NCI-H2029 treated with DMSO at 0.1 percent for 48 hours (cell line): ENCODE results near the gene PFDN2.
A peak's percentile ranks its signal among the peaks of the same experiment; 100 is the strongest.

Experiments used
- DNase-seq: peaks from one replicate; lab custom pipeline; 2025; lab: John Stamatoyannopoulos, UW

Gene PFDN2

GRCh38 chr1:161099090-161099802 is 18.6 kb downstream of the PFDN2 start:
- no peak for DNase-seq

GRCh38 chr1:161098210-161099068 is 19.4 kb downstream of the PFDN2 start, which contains the start of gene KLHDC9:
KLHDC9 (plus strand) TSS chr1:161098361; CDS start chr1:161098536, 175 bp downstream.
- DNase-seq, result peak; percentile 74

GRCh38 chr1:161096530-161096929 is 21.3 kb downstream of the PFDN2 start:
- no peak for DNase-seq

GRCh38 chr1:161096015-161096414 is 21.8 kb downstream of the PFDN2 start:
- DNase-seq, result no peak

GRCh38 chr1:161095230-161095629 is 22.6 kb downstream of the PFDN2 start:
- no peak for DNase-seq

- no peak for DNase-seq
These were observed 23.4 kb downstream of the PFDN2 start for GRCh38 chr1:161094481-161094880.

- no peak for DNase-seq
These were observed 25.2 kb downstream of the PFDN2 start for GRCh38 chr1:161092621-161093028.

- DNase-seq, result no peak
These were observed 25.9 kb downstream of the PFDN2 start for GRCh38 chr1:161091796-161092507.

GRCh38 chr1:161091093-161091492 is 26.7 kb downstream of the PFDN2 start:
- no peak for DNase-seq

- DNase-seq, result no peak
These were observed 27.2 kb downstream of the PFDN2 start for GRCh38 chr1:161090617-161091016.

- no peak for DNase-seq
These were observed 27.9 kb downstream of the PFDN2 start for GRCh38 chr1:161089938-161090337.

GRCh38 chr1:161089251-161089924 is 28.4 kb downstream of the PFDN2 start, which contains the start of gene NECTIN4:
NECTIN4 (minus strand) TSS chr1:161089558; CDS start chr1:161089296, 262 bp downstream.
- DNase-seq, result no peak

GRCh38 chr1:161088587-161089110 is 29.2 kb downstream of the PFDN2 start:
- no peak for DNase-seq

- no peak for DNase-seq
These were observed 31.4 kb downstream of the PFDN2 start for GRCh38 chr1:161086457-161086856.

GRCh38 chr1:161085165-161085564 is 32.7 kb downstream of the PFDN2 start:
- DNase-seq, result no peak

- no peak for DNase-seq
These were observed 33.2 kb downstream of the PFDN2 start for GRCh38 chr1:161084597-161084988.

GRCh38 chr1:161083748-161084596 is 33.9 kb downstream of the PFDN2 start:
- DNase-seq, result no peak

GRCh38 chr1:161082996-161083747 is 34.7 kb downstream of the PFDN2 start:
- no peak for DNase-seq

GRCh38 chr1:161082483-161082882 is 35.4 kb downstream of the PFDN2 start:
- DNase-seq, result no peak

GRCh38 chr1:161081519-161081918 is 36.3 kb downstream of the PFDN2 start:
- DNase-seq, result no peak
